PC-3 (cell line): ENCODE measurements around the gene LRRC10B.

ENCODE experiments used
- EZH2phosphoT487 ChIP-seq: fragments of 300-600 bp; sonication (generic); IDR thresholded peaks from 2 replicates; pipeline ENCODE4 v1.6.1; 2018; ENCODE audit warnings: mild to moderate bottlenecking, antibody characterized with exemption, low read length, borderline replicate concordance
- TF ChIP-seq, protein P1 (sequence below): fragments of 300-600 bp; sonication (generic); conservative IDR thresholded peaks from 2 replicates; pipeline ENCODE4 v1.5.1; 2017; ENCODE audit warnings: antibody characterized with exemption, low read depth, mild to moderate bottlenecking, low read length

DNA sequence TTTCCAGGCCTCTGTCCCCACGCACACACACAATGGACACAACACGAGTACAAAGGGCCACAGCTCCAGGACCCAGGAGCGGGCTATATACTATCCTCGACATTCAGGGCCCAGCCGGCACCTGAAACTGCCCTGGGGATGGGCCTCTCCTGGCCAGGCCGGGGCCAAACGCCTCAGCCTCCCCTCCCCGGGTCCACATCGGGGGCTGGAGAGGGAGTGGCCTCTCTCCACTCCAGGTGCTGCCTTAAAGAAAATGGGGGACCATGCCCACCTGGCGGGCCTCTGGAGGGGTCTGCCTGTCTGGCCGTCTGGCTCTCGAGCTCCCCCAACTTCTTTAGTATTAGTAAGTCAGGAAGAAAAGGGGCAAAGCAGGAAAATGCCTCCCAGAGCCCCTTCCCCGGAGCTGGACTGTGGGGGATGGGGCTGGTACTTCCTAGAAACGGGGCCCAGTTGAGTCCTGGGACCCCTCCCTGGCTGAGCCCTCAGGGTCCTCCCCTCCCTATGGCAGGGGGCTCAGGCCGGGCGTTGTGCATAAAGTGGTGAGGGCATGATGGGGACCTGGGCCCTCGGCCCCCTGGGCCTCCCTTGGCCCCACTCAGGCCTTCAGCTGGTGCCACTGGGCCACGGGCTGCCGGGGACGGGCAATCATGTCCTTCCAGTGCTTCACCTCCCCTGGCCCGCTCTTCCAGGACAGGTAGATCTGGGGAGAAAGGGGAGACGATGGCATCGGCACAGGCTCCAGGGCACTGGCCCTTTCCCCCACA lies 9.7 kb downstream of the LRRC10B start:
- no peak for TF ChIP-seq EZH2phosphoT487
- TF ChIP-seq, protein P1, sequence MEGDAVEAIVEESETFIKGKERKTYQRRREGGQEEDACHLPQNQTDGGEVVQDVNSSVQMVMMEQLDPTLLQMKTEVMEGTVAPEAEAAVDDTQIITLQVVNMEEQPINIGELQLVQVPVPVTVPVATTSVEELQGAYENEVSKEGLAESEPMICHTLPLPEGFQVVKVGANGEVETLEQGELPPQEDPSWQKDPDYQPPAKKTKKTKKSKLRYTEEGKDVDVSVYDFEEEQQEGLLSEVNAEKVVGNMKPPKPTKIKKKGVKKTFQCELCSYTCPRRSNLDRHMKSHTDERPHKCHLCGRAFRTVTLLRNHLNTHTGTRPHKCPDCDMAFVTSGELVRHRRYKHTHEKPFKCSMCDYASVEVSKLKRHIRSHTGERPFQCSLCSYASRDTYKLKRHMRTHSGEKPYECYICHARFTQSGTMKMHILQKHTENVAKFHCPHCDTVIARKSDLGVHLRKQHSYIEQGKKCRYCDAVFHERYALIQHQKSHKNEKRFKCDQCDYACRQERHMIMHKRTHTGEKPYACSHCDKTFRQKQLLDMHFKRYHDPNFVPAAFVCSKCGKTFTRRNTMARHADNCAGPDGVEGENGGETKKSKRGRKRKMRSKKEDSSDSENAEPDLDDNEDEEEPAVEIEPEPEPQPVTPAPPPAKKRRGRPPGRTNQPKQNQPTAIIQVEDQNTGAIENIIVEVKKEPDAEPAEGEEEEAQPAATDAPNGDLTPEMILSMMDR, result no peak
